Right ventricle myocardium superior (tissue), 1 donor: Measurements from ENCODE around the gene MATN4. TPM values are rescaled to one million over a fixed set of nuclear protein-coding genes. Genes with fewer than 3 reads are reported as not detected.

Experiments used
- ATAC-seq: fragments of 200-7000 bp; cut with Tn5 transposase; one replicate; pipeline ENCODE4 v1.9.1; 2020; ENCODE audit warnings: mild to moderate bottlenecking; ENCODE audit not compliant: poor library complexity
- DNase-seq: peaks from one replicate; pipeline ENCODE4 v3.0.0-alpha.2; 2020
- intact Hi-C: fragments of 100-400 bp; cut with DNase I; formaldehyde crosslinking; loops from one replicate; pipeline ENCODE4 v1.11.2; 2022
- total RNA-seq: library from RNA; stranded (reverse); fragmentation: NEBNext Ultra II Directional; extraction: Animal tissue kit (Norgen Biotek cat#: 25700); gene quantifications from one replicate; pipeline ENCODE4 v1.2.1, GENCODE V29; 2021
- donor health status: DM: no; HTN: yes; CAD: no; lungs with severe emphysema.

MATN4 gene
- total RNA-seq, 1 donor from 2014 or later: not detected

- ATAC-seq (no peak), DNase-seq (no peak)
- intact Hi-C loops: no loop called here
Observed at GRCh38 chr20:45269056-45269455, 39.0 kb downstream of the MATN4 start.

GRCh38 chr20:45268531-45268930 is 39.6 kb downstream of the MATN4 start:
- intact Hi-C loops: no loop called here
- no peak for ATAC-seq
- no peak for DNase-seq

- intact Hi-C loops: no loop called here
- no peak for ATAC-seq
- no peak for DNase-seq
Observed at GRCh38 chr20:45266977-45267376, 41.1 kb downstream of the MATN4 start.

- no peak for DNase-seq
- intact Hi-C loops: no loop called here
- no peak for ATAC-seq
Observed at GRCh38 chr20:45263556-45264266, 44.4 kb downstream of the MATN4 start.

GRCh38 chr20:45258664-45259063 is 49.4 kb downstream of the MATN4 start:
- ATAC-seq (no peak), DNase-seq (no peak)
- intact Hi-C loops: no loop called here

GRCh38 chr20:45258259-45258658 is 49.8 kb downstream of the MATN4 start:
- ATAC-seq (no peak), DNase-seq (no peak)
- intact Hi-C loops: no loop called here

GRCh38 chr20:45257711-45258110 is 50.4 kb downstream of the MATN4 start:
- intact Hi-C loops: no loop called here
- ATAC-seq (no peak), DNase-seq (no peak)

GRCh38 chr20:45257161-45257560 is 50.9 kb downstream of the MATN4 start:
- intact Hi-C loops: no loop called here
- no peak for ATAC-seq
- DNase-seq: no peak

- no peak for DNase-seq
- intact Hi-C loops: no loop called here
- peak; percentile 53 for ATAC-seq
Observed at GRCh38 chr20:45254383-45255262, 53.5 kb downstream of the MATN4 start, which contains the start of gene SLPI. Gene SLPI, minus strand, starts transcription at chr20:45254564. Its CDS starts 21 bp downstream, at chr20:45254543.

- intact Hi-C loops: no loop called here
- no peak for DNase-seq
- ATAC-seq: no peak
Observed at GRCh38 chr20:45253261-45253660, 54.8 kb downstream of the MATN4 start.

- intact Hi-C loops: no loop called here
- DNase-seq: no peak
- no peak for ATAC-seq
Observed at GRCh38 chr20:45251884-45252560, 56.1 kb downstream of the MATN4 start.

- ATAC-seq (no peak), DNase-seq (no peak)
- intact Hi-C loops: no loop called here
Observed at GRCh38 chr20:45248609-45249008, 59.5 kb downstream of the MATN4 start.

GRCh38 chr20:45247865-45248264 is 60.2 kb downstream of the MATN4 start:
- DNase-seq (no peak), ATAC-seq (no peak)
- intact Hi-C loops: no loop called here

- intact Hi-C loops: no loop called here
- ATAC-seq (no peak), DNase-seq (no peak)
Observed at GRCh38 chr20:45246109-45246508, 62.0 kb downstream of the MATN4 start.

Other genes with a start within 250 kb of the MATN4 start
- gene KCNS1, start 207.2 kb downstream of the MATN4 start, total RNA-seq: not detected
- gene WFDC5, start 193.1 kb downstream of the MATN4 start, total RNA-seq: not detected
- gene WFDC12, start 183.8 kb downstream of the MATN4 start, total RNA-seq: not detected
- not detected for gene PI3, start 133.4 kb downstream of the MATN4 start, total RNA-seq
- gene SEMG1, start 101.3 kb downstream of the MATN4 start, total RNA-seq: not detected
- not detected for gene SEMG2, start 86.9 kb downstream of the MATN4 start, total RNA-seq
- gene SLPI, start 53.7 kb downstream of the MATN4 start, total RNA-seq: 1.2 TPM
- not detected for gene RBPJL, start 1.5 kb downstream of the MATN4 start, total RNA-seq
- gene SDC4, start 40.1 kb upstream of the MATN4 start, total RNA-seq: 80.7 TPM
- gene SYS1, start 54.9 kb upstream of the MATN4 start, total RNA-seq: 25.3 TPM
- gene TP53TG5, start 70.0 kb upstream of the MATN4 start, total RNA-seq: 1.2 TPM
- gene DBNDD2, start 100.0 kb upstream of the MATN4 start, total RNA-seq: 350 TPM
- gene PIGT, start 107.8 kb upstream of the MATN4 start, total RNA-seq: 113 TPM
- gene WFDC2, start 161.5 kb upstream of the MATN4 start, total RNA-seq: 1.0 TPM
- not detected for gene SPINT3, start 207.3 kb upstream of the MATN4 start, total RNA-seq
- not detected for gene WFDC6, start 231.2 kb upstream of the MATN4 start, total RNA-seq
- gene EPPIN, start 239.1 kb upstream of the MATN4 start, total RNA-seq: not detected